GM18511 (cell line): ENCODE measurements around the gene GUCY1A2.
"Not testable (repeated sequence)": the region's sequence is repeated elsewhere in the genome, so short reads cannot be mapped to it uniquely, and the experiment has no call there.

Experiments
- ATAC-seq: cut with Tn5 transposase; IDR thresholded peaks from one replicate; pipeline ENCODE4 v1.9.1; 2021; ENCODE audit warnings: mild to moderate bottlenecking, moderate library complexity; ENCODE audit not compliant: unreplicated experiment

Gene GUCY1A2

GRCh38 chr11:106848526-106848925 lies 169.8 kb downstream of the GUCY1A2 start:
- ATAC-seq: no peak

GRCh38 chr11:106842134-106842533 lies 176.1 kb downstream of the GUCY1A2 start:
- ATAC-seq: no peak

- no peak for ATAC-seq
Observed at GRCh38 chr11:106840947-106841346, 177.3 kb downstream of the GUCY1A2 start.

GRCh38 chr11:106840146-106840545 lies 178.1 kb downstream of the GUCY1A2 start:
- no peak for ATAC-seq

- no peak for ATAC-seq
Observed at GRCh38 chr11:106834567-106834966, 183.7 kb downstream of the GUCY1A2 start.

GRCh38 chr11:106828976-106829375 lies 189.3 kb downstream of the GUCY1A2 start:
- ATAC-seq: no peak

- no peak for ATAC-seq
Observed at GRCh38 chr11:106828576-106828975, 189.7 kb downstream of the GUCY1A2 start.

GRCh38 chr11:106827687-106828086 lies 190.6 kb downstream of the GUCY1A2 start:
- no peak for ATAC-seq

GRCh38 chr11:106826558-106826957 lies 191.7 kb downstream of the GUCY1A2 start:
- ATAC-seq: not testable (repeated sequence)

GRCh38 chr11:106821826-106822225 lies 196.4 kb downstream of the GUCY1A2 start:
- ATAC-seq: no peak

GRCh38 chr11:106821291-106821690 lies 197.0 kb downstream of the GUCY1A2 start:
- ATAC-seq: no peak

GRCh38 chr11:106818443-106818842 lies 199.8 kb downstream of the GUCY1A2 start:
- ATAC-seq: no peak

GRCh38 chr11:106815209-106815608 lies 203.1 kb downstream of the GUCY1A2 start:
- ATAC-seq: no peak

GRCh38 chr11:106813806-106814205 lies 204.5 kb downstream of the GUCY1A2 start:
- no peak for ATAC-seq

GRCh38 chr11:106794058-106794457 lies 224.2 kb downstream of the GUCY1A2 start:
- ATAC-seq: no peak

GRCh38 chr11:106789406-106789805 lies 228.9 kb downstream of the GUCY1A2 start:
- no peak for ATAC-seq

- no peak for ATAC-seq
Observed at GRCh38 chr11:106787454-106787853, 230.8 kb downstream of the GUCY1A2 start.

- no peak for ATAC-seq
Observed at GRCh38 chr11:106785913-106786650, 232.2 kb downstream of the GUCY1A2 start.

- ATAC-seq: not testable (repeated sequence)
Observed at GRCh38 chr11:106777302-106777701, 241.0 kb downstream of the GUCY1A2 start.

GRCh38 chr11:106770489-106771085 lies 247.7 kb downstream of the GUCY1A2 start:
- no peak for ATAC-seq

- ATAC-seq: no peak
Observed at GRCh38 chr11:106765469-106766258, 252.6 kb downstream of the GUCY1A2 start.

- ATAC-seq: no peak
Observed at GRCh38 chr11:106763501-106763900, 254.8 kb downstream of the GUCY1A2 start.
